Right lobe of liver (tissue), 4 donors: Measurements from ENCODE around the gene RIPK4.

Source experiments
- CTCF ChIP-seq, 4 donors: fragments of 200-600 bp in 3 of 4; fragments of 450-650 bp in 1 of 4; IDR thresholded peaks; one replicate each; pipeline versions ENCODE4 v1.5.1 to v1.8.0; 2016 to 2022; ENCODE audit warnings: antibody characterized with exemption in 4 of 4, mild to moderate bottlenecking in 2 of 4
- POLR2A ChIP-seq: fragments of 450-650 bp; IDR thresholded peaks from one replicate; pipeline ENCODE4 v1.6.1; 2017; ENCODE audit warnings: antibody characterized with exemption, mild to moderate bottlenecking
- donor health status: DM: no; HTN: no; CAD: no.
- donor health status: DM: no; HTN: no; CAD: no.
- donor health status: DM: no; HTN: yes; CAD: no.

GRCh38 chr21:41759926-41760325, 6.9 kb downstream of the RIPK4 start:
- TF ChIP-seq CTCF (IDR thresholded peaks at IDR 0.05) (no peak), POLR2A (no peak)
